Body of pancreas (tissue), 4 donors: ENCODE measurements around the gene TCF7.

Source experiments
- POLR2A ChIP-seq, 3 donors: fragments of 450-650 bp; IDR thresholded peaks; one replicate each; pipeline ENCODE4 v1.6.1; 2016; ENCODE audit warnings: antibody characterized with exemption in 3 of 3, mild to moderate bottlenecking in 2 of 3
- TF ChIP-seq, protein P1 (sequence below), 7 experiments: fragments of 450-650 bp in 4 of 7; fragments of 200-600 bp in 3 of 7; sonication (generic) in 3 of 7; IDR thresholded peaks; one replicate each; pipeline ENCODE4 v1.5.1; 2016 to 2019; ENCODE audit warnings: antibody characterized with exemption in 7 of 7

DNA sequence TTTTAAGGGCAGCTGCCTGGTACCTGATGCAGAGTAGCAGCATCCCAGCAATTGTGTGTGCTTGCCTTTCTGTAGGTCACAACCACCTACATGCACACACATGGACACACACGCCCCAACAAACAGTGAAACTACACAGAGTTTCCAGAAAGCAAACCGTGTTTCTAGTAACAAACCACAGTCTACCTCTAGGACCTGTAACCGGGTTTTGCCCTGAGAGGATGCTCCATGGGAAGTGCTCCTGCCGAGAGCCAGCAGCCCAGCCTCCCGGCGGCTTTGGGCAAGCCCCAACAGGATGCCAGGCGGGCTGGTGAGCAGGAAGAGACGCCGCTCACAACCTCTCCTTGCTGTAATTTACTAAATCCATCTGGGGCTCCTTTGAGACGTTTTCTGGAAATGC is 4.1 kb upstream of the TCF7 start:
- TF ChIP-seq, protein P1, sequence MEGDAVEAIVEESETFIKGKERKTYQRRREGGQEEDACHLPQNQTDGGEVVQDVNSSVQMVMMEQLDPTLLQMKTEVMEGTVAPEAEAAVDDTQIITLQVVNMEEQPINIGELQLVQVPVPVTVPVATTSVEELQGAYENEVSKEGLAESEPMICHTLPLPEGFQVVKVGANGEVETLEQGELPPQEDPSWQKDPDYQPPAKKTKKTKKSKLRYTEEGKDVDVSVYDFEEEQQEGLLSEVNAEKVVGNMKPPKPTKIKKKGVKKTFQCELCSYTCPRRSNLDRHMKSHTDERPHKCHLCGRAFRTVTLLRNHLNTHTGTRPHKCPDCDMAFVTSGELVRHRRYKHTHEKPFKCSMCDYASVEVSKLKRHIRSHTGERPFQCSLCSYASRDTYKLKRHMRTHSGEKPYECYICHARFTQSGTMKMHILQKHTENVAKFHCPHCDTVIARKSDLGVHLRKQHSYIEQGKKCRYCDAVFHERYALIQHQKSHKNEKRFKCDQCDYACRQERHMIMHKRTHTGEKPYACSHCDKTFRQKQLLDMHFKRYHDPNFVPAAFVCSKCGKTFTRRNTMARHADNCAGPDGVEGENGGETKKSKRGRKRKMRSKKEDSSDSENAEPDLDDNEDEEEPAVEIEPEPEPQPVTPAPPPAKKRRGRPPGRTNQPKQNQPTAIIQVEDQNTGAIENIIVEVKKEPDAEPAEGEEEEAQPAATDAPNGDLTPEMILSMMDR (IDR thresholded peaks at IDR 0.05): no peak
- no peak for TF ChIP-seq POLR2A (IDR thresholded peaks at IDR 0.05)
